HG03439 (cell line): ENCODE data around the gene TTC21A.

Experiments used
- ATAC-seq: cut with Tn5 transposase; IDR thresholded peaks from one replicate; pipeline ENCODE4 v1.9.1; 2021; ENCODE audit warnings: mild to moderate bottlenecking, moderate library complexity; ENCODE audit not compliant: unreplicated experiment

The TTC21A gene

GRCh38 chr3:39176025-39176714 lies 68.7 kb downstream of the TTC21A start:
- ATAC-seq = no peak

GRCh38 chr3:39177708-39178332 lies 70.3 kb downstream of the TTC21A start:
- no peak for ATAC-seq

GRCh38 chr3:39178553-39178952 lies 71.1 kb downstream of the TTC21A start:
- no peak for ATAC-seq

GRCh38 chr3:39180183-39180545 lies 72.7 kb downstream of the TTC21A start:
- ATAC-seq = no peak

GRCh38 chr3:39180546-39181346 lies 73.3 kb downstream of the TTC21A start:
- peak; percentile 92 for ATAC-seq

- ATAC-seq = no peak
Measured at GRCh38 chr3:39181408-39182335, 74.2 kb downstream of the TTC21A start.

- no peak for ATAC-seq
Measured at GRCh38 chr3:39183211-39184080, 76.0 kb downstream of the TTC21A start.

GRCh38 chr3:39184081-39184967 lies 76.8 kb downstream of the TTC21A start:
- ATAC-seq = no peak

- no peak for ATAC-seq
Measured at GRCh38 chr3:39184968-39185285, 77.4 kb downstream of the TTC21A start.

GRCh38 chr3:39185326-39185958 lies 78.0 kb downstream of the TTC21A start:
- ATAC-seq = no peak

GRCh38 chr3:39185959-39186691 lies 78.6 kb downstream of the TTC21A start:
- no peak for ATAC-seq

GRCh38 chr3:39186692-39187151 lies 79.2 kb downstream of the TTC21A start:
- ATAC-seq = no peak

GRCh38 chr3:39187372-39188155 lies 80.1 kb downstream of the TTC21A start:
- ATAC-seq = no peak
